MM.1S (cell line): ENCODE measurements around the gene GULP1.
A peak's percentile ranks its signal among the peaks of the same experiment; 100 is the strongest.

Experiments
- DNase-seq: peaks from one replicate; pipeline ENCODE4 v3.0.0-alpha.2; 2015
- H2AFZ ChIP-seq: fragments of 300-600 bp; sonication (generic); 2 replicates; pipeline ENCODE4 v1.6.0; 2016; ENCODE audit warnings: antibody characterized with exemption, low read length
- H3F3A ChIP-seq: fragments of 300-600 bp; sonication (generic); 2 replicates; pipeline ENCODE4 v1.6.1; 2016; ENCODE audit warnings: mild to moderate bottlenecking, antibody characterized with exemption, low read length, moderate library complexity, mixed read lengths; ENCODE audit not compliant: insufficient read depth
- H3K27ac ChIP-seq: fragments of 300-600 bp; sonication (generic); 2 replicates; pipeline ENCODE4 v1.5.1; 2016; ENCODE audit warnings: mild to moderate bottlenecking, low read length
- H3K27me3 ChIP-seq: fragments of 300-600 bp; sonication (generic); replicated peaks from 2 replicates; pipeline ENCODE4 v1.6.0; 2016; ENCODE audit warnings: low read length; ENCODE audit not compliant: insufficient read depth
- H3K36me3 ChIP-seq: fragments of 300-600 bp; sonication (generic); replicated peaks from 2 replicates; pipeline ENCODE4 v1.6.1; 2016; ENCODE audit warnings: mild to moderate bottlenecking, low read length, mixed read lengths; ENCODE audit not compliant: insufficient read depth
- H3K4me1 ChIP-seq: fragments of 300-600 bp; sonication (generic); 2 replicates; pipeline ENCODE4 v1.6.1; 2016; ENCODE audit warnings: low read length, mixed read lengths
- H3K4me2 ChIP-seq: fragments of 300-600 bp; sonication (generic); 2 replicates; pipeline ENCODE4 v1.6.0; 2016; ENCODE audit warnings: low read depth, low read length
- H3K4me3 ChIP-seq: fragments of 300-600 bp; sonication (generic); 2 replicates; pipeline ENCODE4 v1.5.1; 2016; ENCODE audit warnings: low read length, mixed read lengths
- H3K79me2 ChIP-seq: fragments of 300-600 bp; sonication (generic); 2 replicates; pipeline ENCODE4 v1.6.1; 2016; ENCODE audit warnings: mixed run types, low read length, mixed read lengths
- H3K9ac ChIP-seq: fragments of 300-600 bp; sonication (generic); 2 replicates; pipeline ENCODE4 v1.6.1; 2016; ENCODE audit warnings: low read length, mixed read lengths
- H3K9me2 ChIP-seq: fragments of 300-600 bp; sonication (generic); replicated peaks from 2 replicates; pipeline ENCODE4 v1.6.1; 2016; ENCODE audit warnings: mild to moderate bottlenecking, low read length, mixed read lengths; ENCODE audit not compliant: insufficient read depth
- H3K9me3 ChIP-seq: fragments of 300-600 bp; sonication (generic); replicated peaks from 2 replicates; pipeline ENCODE4 v1.6.1; 2016; ENCODE audit warnings: mild to moderate bottlenecking, low read length, mixed read lengths; ENCODE audit not compliant: insufficient read depth
- H4K20me1 ChIP-seq: fragments of 300-600 bp; sonication (generic); 2 replicates; pipeline ENCODE4 v1.6.1; 2016; ENCODE audit warnings: mild to moderate bottlenecking, low read length, moderate library complexity, mixed read lengths; ENCODE audit not compliant: insufficient read depth
- EZH2 ChIP-seq: fragments of 300-600 bp; sonication (generic); optimal IDR thresholded peaks from 2 replicates; pipeline ENCODE3; 2017; ENCODE audit warnings: low read depth, mild to moderate bottlenecking, antibody characterized with exemption, low read length, mixed read lengths
- EZH2phosphoT487 ChIP-seq: fragments of 300-600 bp; sonication (generic); IDR thresholded peaks from 2 replicates; pipeline ENCODE4 v1.6.1; 2018; ENCODE audit warnings: antibody characterized with exemption, low read length
- TF ChIP-seq, protein P1 (sequence below): fragments of 300-600 bp; sonication (generic); IDR thresholded peaks from 2 replicates; pipeline ENCODE4 v1.5.1; 2016; ENCODE audit warnings: antibody characterized with exemption, low read length, mixed read lengths

Gene GULP1

DNA sequence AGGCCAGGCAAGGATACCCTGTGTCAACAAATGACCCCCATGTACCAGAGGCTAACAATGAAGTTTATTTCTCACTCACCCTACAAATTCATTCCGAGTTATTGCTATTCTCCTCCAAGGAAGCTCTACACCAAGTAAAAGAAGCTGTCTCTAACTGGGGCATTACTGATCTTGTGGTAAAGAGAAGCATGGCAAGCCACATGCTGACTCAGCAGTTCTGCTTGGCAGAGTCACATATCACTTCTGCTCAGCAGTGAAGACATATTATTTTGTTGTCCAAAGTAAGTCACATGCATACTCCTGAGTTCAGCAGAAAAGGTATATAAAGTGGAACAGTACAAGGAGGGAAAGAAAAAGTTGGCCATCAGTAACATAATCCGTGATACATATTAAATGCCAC lies 315.8 kb downstream of the GULP1 start:
- no peak overlapping the region for H3K4me2 ChIP-seq
- H3K9me3 ChIP-seq, result no peaks in the 10 kb centered on the region
- H3K27ac ChIP-seq, result no peak overlapping the region
- H3K4me1 ChIP-seq, result peaks cover 18% of the 10 kb centered on the region
- no peaks in the 10 kb centered on the region for H3K36me3 ChIP-seq
- H3F3A ChIP-seq, result peaks cover 8% of the 10 kb centered on the region
- no peaks in the 10 kb centered on the region for H3K27me3 ChIP-seq
- no peak overlapping the region for H2AFZ ChIP-seq
- no peak overlapping the region for H3K4me3 ChIP-seq
- DNase-seq, result peak; percentile 81
- H3K79me2 ChIP-seq, result no peaks in the 10 kb centered on the region
- no peaks in the 10 kb centered on the region for H3K9me2 ChIP-seq
- TF ChIP-seq, protein P1, sequence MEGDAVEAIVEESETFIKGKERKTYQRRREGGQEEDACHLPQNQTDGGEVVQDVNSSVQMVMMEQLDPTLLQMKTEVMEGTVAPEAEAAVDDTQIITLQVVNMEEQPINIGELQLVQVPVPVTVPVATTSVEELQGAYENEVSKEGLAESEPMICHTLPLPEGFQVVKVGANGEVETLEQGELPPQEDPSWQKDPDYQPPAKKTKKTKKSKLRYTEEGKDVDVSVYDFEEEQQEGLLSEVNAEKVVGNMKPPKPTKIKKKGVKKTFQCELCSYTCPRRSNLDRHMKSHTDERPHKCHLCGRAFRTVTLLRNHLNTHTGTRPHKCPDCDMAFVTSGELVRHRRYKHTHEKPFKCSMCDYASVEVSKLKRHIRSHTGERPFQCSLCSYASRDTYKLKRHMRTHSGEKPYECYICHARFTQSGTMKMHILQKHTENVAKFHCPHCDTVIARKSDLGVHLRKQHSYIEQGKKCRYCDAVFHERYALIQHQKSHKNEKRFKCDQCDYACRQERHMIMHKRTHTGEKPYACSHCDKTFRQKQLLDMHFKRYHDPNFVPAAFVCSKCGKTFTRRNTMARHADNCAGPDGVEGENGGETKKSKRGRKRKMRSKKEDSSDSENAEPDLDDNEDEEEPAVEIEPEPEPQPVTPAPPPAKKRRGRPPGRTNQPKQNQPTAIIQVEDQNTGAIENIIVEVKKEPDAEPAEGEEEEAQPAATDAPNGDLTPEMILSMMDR, result no peak
- no peak for TF ChIP-seq EZH2phosphoT487
- TF ChIP-seq EZH2, result no peak
- H3K9ac ChIP-seq, result no peak overlapping the region
- H4K20me1 ChIP-seq, result no peaks in the 10 kb centered on the region

DNA sequence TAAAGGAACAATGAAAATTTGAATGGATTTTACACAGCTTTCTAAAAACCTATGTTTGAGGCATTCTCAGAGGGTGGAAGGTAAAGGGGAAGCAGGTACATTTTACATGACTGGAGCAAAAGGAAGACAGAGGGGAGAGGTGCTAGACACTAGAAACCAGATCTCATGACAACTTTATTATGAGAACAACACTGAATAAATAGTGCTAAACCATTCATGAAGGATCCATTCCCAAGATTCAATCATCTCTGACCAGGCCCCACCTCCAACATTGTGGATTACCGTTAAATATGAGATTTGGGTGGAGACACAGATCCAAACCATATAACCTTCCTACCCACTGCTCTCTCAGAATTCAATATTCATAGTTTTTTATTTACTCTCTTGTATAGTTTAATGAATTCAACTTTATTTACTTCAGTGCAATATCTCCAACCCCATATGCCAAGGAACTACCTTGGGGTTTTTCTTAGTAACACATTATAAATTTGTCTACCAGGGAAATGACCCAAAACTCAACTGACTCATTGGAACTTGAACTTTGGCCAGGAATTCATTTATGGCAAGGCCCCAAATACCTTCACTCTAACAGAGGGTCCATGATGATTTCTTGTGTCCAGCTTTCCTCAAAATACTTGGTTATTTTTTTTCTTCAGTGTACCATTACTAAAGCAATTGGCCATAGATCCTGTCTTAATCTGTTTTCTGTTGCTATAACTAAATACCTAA lies 317.8 kb downstream of the GULP1 start:
- Histone ChIP-seq H4K20me1 (no peaks in the 10 kb centered on the region), H3K27me3 (no peaks in the 10 kb centered on the region)

GRCh38 chr2:188610050-188610444 lies 318.4 kb downstream of the GULP1 start:
- TF ChIP-seq, protein P1, result no peak
- TF ChIP-seq EZH2, result no peak
- TF ChIP-seq EZH2phosphoT487, result no peak
- no peaks in the 10 kb centered on the region for H3K9me2 ChIP-seq
- no peak overlapping the region for H3K4me2 ChIP-seq
- H3K4me3 ChIP-seq, result no peak overlapping the region
- H3K27me3 ChIP-seq, result no peaks in the 10 kb centered on the region
- H3K79me2 ChIP-seq, result no peaks in the 10 kb centered on the region
- peaks cover 8% of the 10 kb centered on the region for H3F3A ChIP-seq
- no peak for DNase-seq
- peaks cover 18% of the 10 kb centered on the region for H3K4me1 ChIP-seq
- H3K9ac ChIP-seq, result no peak overlapping the region
- H2AFZ ChIP-seq, result no peak overlapping the region
- no peaks in the 10 kb centered on the region for H4K20me1 ChIP-seq
- no peak overlapping the region for H3K27ac ChIP-seq
- no peaks in the 10 kb centered on the region for H3K9me3 ChIP-seq
- no peaks in the 10 kb centered on the region for H3K36me3 ChIP-seq

More for the DNA sequence above, 317.8 kb downstream of the GULP1 start:
- H3K9me3 ChIP-seq, result no peaks in the 10 kb centered on the region
- no peaks in the 10 kb centered on the region for H3K9me2 ChIP-seq
- H3K36me3 ChIP-seq, result no peaks in the 10 kb centered on the region
- no peak for TF ChIP-seq EZH2phosphoT487
- TF ChIP-seq, protein P1, result no peak
- no peak for TF ChIP-seq EZH2
- H3K4me2 ChIP-seq, result no peak overlapping the region
- no peak overlapping the region for H2AFZ ChIP-seq
- H3K9ac ChIP-seq, result no peak overlapping the region
- H3K4me1 ChIP-seq, result peaks cover 18% of the 10 kb centered on the region
- no peaks in the 10 kb centered on the region for H3K79me2 ChIP-seq
- DNase-seq, result no peak
- H3K27ac ChIP-seq, result no peak overlapping the region
- H3F3A ChIP-seq, result peaks cover 8% of the 10 kb centered on the region
- no peak overlapping the region for H3K4me3 ChIP-seq
